ENCODE results near the gene FOXL1.

The FOXL1 gene

GRCh38 chr16:86578061-86578599 lies at the start of gene FOXL1:
FOXL1 (plus strand) TSS chr16:86578549; CDS start chr16:86578724, 175 bp downstream.
- DNase-seq (ENCODE audit: low spot score): no peak

DNA sequence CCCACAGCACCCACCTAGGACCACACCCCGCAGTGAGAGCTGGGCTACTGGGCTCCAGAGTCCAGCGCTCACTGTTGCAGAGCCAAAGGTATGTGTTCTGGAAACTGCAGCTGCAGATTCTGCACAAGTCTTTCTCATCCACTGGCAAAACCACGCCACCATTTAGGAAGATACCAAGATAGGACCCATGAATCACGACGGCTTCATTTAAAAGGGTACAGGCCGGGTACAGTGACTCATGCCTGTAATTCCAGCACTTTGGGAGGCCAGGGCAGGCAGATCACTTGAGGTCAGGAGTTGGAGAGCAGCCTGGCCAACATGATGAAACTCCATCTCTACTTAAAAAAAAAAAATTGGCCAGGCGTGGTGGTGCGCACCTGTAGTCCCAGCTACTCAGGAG lies 49.2 kb upstream of the FOXL1 start:
- no peak for DNase-seq (ENCODE audit: low spot score)

DNA sequence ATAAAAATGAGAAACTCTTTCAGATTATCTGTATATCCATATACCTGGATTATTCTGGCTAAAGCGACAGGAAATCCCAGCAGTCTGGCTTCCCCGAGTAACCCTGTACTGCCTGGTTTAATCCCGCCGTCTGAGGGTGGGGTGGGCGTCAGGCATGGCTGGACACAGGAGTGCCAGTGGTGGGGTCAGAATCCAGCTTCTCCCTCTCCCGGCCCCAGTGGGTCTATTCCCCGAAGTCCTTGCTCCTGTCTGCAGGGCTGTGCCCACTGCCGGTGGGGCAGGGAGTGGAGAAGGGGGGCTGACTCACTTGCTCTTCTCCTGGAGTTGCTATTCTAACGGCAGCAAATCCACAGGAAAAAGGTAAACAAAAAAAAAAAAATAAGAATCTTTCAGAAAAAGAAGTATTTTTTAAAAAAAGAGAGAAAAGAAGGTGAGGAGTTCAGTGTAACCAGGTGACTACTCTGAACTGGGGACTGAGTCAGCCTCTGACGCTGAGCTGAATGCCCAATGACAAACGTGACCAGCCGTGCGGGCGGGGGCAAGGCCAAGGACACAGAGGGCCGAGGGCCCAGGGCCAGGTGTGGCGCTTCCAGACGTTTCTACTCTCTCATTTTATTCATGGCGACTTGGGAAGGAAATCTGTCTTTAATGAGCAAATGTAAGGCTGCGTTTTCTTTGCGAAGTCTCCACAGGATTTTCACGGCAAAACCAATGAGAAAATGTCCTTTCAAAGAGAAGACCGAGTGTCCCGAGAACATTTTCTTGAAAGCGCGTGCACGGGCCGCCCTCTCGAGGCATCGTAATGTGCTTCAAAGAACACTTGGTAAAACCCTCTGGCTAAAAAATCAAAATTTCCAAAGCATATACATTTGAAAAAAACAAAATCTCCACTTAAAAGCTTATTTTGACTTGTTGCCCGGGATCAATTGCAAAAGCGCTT lies 47.8 kb upstream of the FOXL1 start:
- DNase-seq (ENCODE audit: low spot score): no peak

DNA sequence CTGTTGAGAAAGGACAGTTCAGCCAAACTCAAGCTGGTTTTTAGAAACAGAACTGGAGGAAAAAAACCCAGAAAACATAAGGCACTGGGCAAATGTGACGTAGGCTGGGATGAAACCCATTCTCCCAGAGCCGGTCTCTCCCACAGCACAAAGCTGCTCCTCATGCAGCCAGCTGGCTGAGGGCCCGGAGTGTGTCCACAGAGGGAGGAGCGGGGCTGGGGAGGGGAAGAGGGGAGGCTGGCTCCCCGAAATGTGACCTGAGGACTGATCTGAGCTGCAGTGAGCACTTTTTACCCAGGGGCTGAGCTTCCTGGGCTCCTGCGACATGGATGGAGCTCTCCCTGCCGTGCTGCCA lies 47.2 kb upstream of the FOXL1 start:
- DNase-seq (ENCODE audit: low spot score): no peak

GRCh38 chr16:86531641-86532525 lies 46.5 kb upstream of the FOXL1 start:
- DNase-seq (ENCODE audit: low spot score): no peak

- DNase-seq (ENCODE audit: low spot score): no peak
Measured at GRCh38 chr16:86532526-86532815, 45.9 kb upstream of the FOXL1 start.

GRCh38 chr16:86533076-86533475 lies 45.3 kb upstream of the FOXL1 start:
- no peak for DNase-seq (ENCODE audit: low spot score)

- DNase-seq (ENCODE audit: low spot score): no peak
Measured at GRCh38 chr16:86533767-86534351, 44.5 kb upstream of the FOXL1 start.

DNA sequence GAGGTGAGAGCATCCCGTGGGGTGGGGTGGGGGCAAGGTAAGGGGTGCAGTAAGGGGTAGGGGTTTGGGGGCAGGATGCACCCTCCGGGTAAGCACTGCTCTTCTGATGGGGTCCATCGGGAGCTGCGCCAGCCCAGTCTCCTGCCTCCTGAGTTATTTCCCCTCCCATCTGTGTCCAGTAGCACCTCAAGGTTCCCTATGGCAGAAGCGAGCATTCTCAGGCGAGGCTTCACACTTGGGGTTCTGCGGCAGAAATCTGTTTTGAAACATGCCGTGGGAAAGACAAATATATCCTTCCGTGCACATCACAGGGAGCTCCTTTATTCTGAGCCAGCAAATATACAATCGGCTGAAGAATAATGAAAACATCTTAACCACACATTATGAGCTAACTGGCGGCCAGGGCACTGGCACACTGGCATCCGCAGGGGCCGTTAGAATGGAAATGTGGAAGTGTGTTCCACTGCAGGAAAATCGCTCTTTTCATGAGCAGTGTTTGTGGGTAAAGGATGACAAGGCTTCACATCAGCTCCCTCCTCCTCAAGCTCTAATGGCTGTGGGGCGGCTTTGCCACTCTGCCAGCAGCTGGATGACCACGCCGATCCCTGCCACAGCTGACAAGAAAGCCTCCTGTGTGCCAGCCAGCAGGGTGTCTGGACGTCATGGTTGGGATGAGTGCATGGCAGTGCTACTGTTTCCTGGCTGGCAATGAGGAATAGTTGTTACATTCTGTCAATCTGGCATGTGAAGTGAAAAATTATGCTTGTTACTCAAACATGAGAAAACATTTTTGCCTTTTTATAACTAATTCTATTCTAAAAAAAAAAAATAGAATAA lies 43.4 kb upstream of the FOXL1 start:
- no peak for DNase-seq (ENCODE audit: low spot score)

DNA sequence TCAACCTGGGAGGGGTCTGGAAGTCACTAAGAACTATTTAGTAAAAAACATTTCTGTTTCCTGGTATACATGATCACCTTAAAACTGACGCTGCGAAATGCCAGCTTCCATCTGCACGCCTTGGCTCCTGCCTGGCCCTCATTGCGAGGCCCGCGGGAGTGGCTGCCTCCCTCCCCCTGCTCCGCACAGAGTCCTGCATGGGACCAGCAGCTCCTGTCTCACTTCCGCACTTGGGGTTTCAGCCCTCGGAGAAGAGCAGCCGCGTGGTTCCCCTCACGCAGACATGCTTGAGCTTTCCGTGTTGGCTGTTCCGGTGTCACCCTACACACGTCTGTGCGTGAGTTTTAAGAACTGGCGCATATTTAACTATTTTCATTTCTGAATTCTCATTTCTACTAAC lies 41.7 kb upstream of the FOXL1 start:
- DNase-seq (ENCODE audit: low spot score): no peak

DNA sequence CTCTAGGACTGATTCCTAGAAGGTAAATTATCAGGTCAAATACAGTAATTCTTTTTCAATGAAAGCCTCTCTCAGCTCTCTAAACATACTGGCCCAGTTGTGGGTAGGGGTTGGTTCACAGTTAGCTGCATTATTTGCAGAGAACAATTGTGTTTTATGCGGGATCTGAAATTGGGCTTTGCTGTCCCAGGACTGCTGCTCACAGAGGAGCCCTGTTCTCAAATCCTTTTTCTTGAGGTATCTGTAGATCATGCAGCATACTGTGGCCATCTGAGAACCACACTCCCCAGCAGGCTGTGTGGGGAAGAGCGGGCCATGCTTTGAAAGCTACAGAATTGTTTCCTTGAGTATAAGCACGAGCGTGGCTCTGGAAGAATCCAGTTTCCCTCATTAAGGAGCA lies 40.9 kb upstream of the FOXL1 start:
- DNase-seq (ENCODE audit: low spot score): no peak

- no peak for DNase-seq (ENCODE audit: low spot score)
Measured at GRCh38 chr16:86538196-86538780, 40.1 kb upstream of the FOXL1 start.

GRCh38 chr16:86540894-86541293 lies 37.5 kb upstream of the FOXL1 start:
- DNase-seq (ENCODE audit: low spot score): no peak

DNA sequence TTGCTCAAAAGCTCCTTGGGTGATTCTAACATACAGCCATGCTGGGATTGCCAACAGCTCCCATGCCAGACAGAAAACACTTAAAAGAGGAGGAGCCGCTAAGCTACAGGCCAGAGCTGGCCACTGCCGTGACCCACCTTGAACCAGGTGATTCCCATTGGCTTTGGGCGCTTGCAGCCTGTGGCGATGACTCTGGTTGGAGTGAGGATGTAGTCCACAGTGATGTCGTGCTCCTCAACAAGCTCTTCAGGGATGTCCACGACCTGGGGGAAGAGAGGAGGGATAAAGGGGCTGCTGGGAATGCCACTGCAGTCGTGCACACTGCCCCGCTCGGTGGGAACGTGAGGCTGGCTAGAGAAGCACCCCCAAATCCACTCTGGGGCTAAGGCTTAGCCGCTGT lies 36.8 kb upstream of the FOXL1 start:
- no peak for DNase-seq (ENCODE audit: low spot score)

- DNase-seq (ENCODE audit: low spot score): no peak
Measured at GRCh38 chr16:86542756-86543750, 35.3 kb upstream of the FOXL1 start.

GRCh38 chr16:86545481-86545880 lies 32.9 kb upstream of the FOXL1 start:
- no peak for DNase-seq (ENCODE audit: low spot score)

- DNase-seq (ENCODE audit: low spot score): no peak
Measured at GRCh38 chr16:86545954-86546637, 32.3 kb upstream of the FOXL1 start.

DNA sequence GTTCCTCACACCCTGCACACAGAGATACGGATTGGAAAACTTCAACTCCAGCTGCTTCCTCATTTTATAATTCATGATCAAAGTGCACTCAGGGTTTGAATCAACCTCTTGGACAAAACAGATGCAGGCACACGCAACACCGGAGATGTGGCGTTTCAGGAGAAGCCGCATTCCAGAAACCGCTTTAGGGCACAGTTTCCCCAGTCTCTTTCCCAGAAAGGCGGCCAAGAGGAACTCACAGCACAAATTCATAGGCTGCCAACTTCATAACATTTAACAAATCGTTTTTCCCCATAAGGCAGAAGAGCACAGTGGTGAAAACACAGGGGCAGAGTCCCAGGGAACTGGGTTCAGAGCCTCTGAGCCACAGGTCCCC lies 31.7 kb upstream of the FOXL1 start:
- no peak for DNase-seq (ENCODE audit: low spot score)

DNA sequence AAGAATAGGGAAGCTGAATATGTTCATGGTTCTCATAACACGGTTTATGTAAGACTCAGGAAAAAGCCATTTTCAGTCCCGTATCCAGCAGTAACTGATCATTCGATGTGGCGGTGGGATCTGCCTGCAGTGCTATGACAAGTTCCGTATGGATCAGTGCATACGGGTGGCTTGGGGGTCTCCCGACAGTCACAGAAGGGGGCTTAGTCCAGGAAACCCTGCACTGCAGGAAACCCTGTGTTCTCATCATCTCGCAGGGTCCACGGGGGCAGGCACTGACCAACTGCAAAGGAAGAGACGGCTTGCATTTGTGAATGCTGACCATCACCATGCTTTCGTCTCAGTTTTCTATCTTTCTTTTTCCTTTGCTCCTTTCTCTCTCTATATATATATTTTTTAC lies 31.1 kb upstream of the FOXL1 start:
- no peak for DNase-seq (ENCODE audit: low spot score)
